HepG2 (cell line): ENCODE measurements around the gene GFRA4.

Experiments
- CTCF ChIP-seq: sonication (generic); formaldehyde crosslinking; IDR thresholded peaks from 2 replicates; pipeline ENCODE4 v1.5.0; 2020; ENCODE audit warnings: mild to moderate bottlenecking, missing genetic modification reagents, moderate library complexity
- RFX5 ChIP-seq: IDR thresholded peaks from 2 replicates; pipeline ENCODE4 v1.6.1; 2011; ENCODE audit warnings: low read depth, low read length, improper control_type of control experiment
- TF ChIP-seq, protein P1 (sequence below): IDR thresholded peaks from 2 replicates; pipeline ENCODE4 v1.6.1; 2016

- TF ChIP-seq RFX5 = no peak
- peak; percentile 65 for TF ChIP-seq CTCF (CRISPR knock-in tag)
- TF ChIP-seq, protein P1, sequence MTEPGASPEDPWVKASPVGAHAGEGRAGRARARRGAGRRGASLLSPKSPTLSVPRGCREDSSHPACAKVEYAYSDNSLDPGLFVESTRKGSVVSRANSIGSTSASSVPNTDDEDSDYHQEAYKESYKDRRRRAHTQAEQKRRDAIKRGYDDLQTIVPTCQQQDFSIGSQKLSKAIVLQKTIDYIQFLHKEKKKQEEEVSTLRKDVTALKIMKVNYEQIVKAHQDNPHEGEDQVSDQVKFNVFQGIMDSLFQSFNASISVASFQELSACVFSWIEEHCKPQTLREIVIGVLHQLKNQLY (CRISPR knock-in tag) = no peak
Measured at GRCh38 chr20:3632311-3633004, 30.7 kb downstream of the GFRA4 start.
